ENCODE measurements around the gene ALDH3B2. TPM values are rescaled to one million over a fixed set of nuclear protein-coding genes. Genes with fewer than 3 reads are reported as not detected.
"Not testable (repeated sequence)": the region's sequence is repeated elsewhere in the genome, so short reads cannot be mapped to it uniquely, and the experiment has no call there.

The ALDH3B2 gene
- total RNA-seq = not detected

- ATAC-seq = no peak
Observed at GRCh38 chr11:67674442-67674871, at the start of gene ALDH3B2. ALDH3B2 (minus strand) TSS chr11:67674623; CDS start chr11:67666935, 7,688 bp downstream.

GRCh38 chr11:67723036-67723435, 48.6 kb upstream of the ALDH3B2 start:
- H3K27me3 ChIP-seq; in situ Hi-C loops (cut with MboI; ENCODE audit: low sequenced_read_pairs in 4 of 4); DNase-seq; H3K27ac ChIP-seq; H3K4me3 ChIP-seq; H3K4me1 ChIP-seq; intact Hi-C loops (cut with DNase I; ENCODE audit: low total_unique reads); H3K9me3 ChIP-seq; ATAC-seq; H3K36me3 ChIP-seq: not testable (repeated sequence)

More at GRCh38 chr11:67674442-67674871, at the start of gene ALDH3B2:
- no peak for TF ChIP-seq POLR2A (IDR thresholded peaks at IDR 0.05)
- no peak for TF ChIP-seq CTCF (IDR thresholded peaks at IDR 0.05 in 4 of 5, conservative IDR thresholded peaks at IDR 0.05 in 1 of 5)
- no peak within 1 kb of the TSS for H3K27ac ChIP-seq
- no peak for DNase-seq
- no peaks in the 10 kb centered on the region for H3K4me1 ChIP-seq
- in situ Hi-C loops (cut with MboI; ENCODE audit: low sequenced_read_pairs in 4 of 4) = no loop called here
- no peak within 1 kb of the TSS for H3K4me3 ChIP-seq
- intact Hi-C loops (cut with DNase I; ENCODE audit: low total_unique reads) = no loop called here
- H3K9me3 ChIP-seq = no peaks in the 10 kb centered on the region
- no peaks in the 10 kb centered on the region for H3K36me3 ChIP-seq
- H3K27me3 ChIP-seq = peaks cover 16 to 27% (median 16%) of the 10 kb centered on the region in 3 donors

- intact Hi-C loops (cut with DNase I; ENCODE audit: low total_unique reads); ATAC-seq; H3K27ac ChIP-seq: not testable (repeated sequence)
Observed at GRCh38 chr11:67716226-67716625, 41.8 kb upstream of the ALDH3B2 start.

GRCh38 chr11:67715801-67716200, 41.4 kb upstream of the ALDH3B2 start:
- ATAC-seq; in situ Hi-C loops (cut with MboI; ENCODE audit: low sequenced_read_pairs in 4 of 4); DNase-seq; H3K27ac ChIP-seq; H3K27me3 ChIP-seq; H3K4me1 ChIP-seq; H3K36me3 ChIP-seq; H3K9me3 ChIP-seq; H3K4me3 ChIP-seq; intact Hi-C loops (cut with DNase I; ENCODE audit: low total_unique reads): not testable (repeated sequence)

More at GRCh38 chr11:67716226-67716625, 41.8 kb upstream of the ALDH3B2 start:
- DNase-seq; H3K9me3 ChIP-seq; H3K4me3 ChIP-seq; H3K4me1 ChIP-seq; H3K36me3 ChIP-seq; H3K27me3 ChIP-seq; in situ Hi-C loops (cut with MboI; ENCODE audit: low sequenced_read_pairs in 4 of 4): not testable (repeated sequence)

- H3K4me3 ChIP-seq; ATAC-seq; H3K27ac ChIP-seq; H3K36me3 ChIP-seq; H3K4me1 ChIP-seq; in situ Hi-C loops (cut with MboI; ENCODE audit: low sequenced_read_pairs in 4 of 4); H3K27me3 ChIP-seq; intact Hi-C loops (cut with DNase I; ENCODE audit: low total_unique reads); H3K9me3 ChIP-seq: not testable (repeated sequence)
- DNase-seq = peak in 1 of 2 donors; percentile 18
- TF ChIP-seq CTCF (IDR thresholded peaks at IDR 0.05 in 4 of 5, conservative IDR thresholded peaks at IDR 0.05 in 1 of 5) = peak in 4 of 5 experiments; percentile 22 to 44 (median 33)
Observed at GRCh38 chr11:67713892-67714509, 39.6 kb upstream of the ALDH3B2 start.

GRCh38 chr11:67711676-67712075, 37.3 kb upstream of the ALDH3B2 start:
- H3K4me3 ChIP-seq = not testable (repeated sequence)

GRCh38 chr11:67711212-67711611, 36.8 kb upstream of the ALDH3B2 start:
- ATAC-seq; H3K4me1 ChIP-seq; H3K27me3 ChIP-seq; in situ Hi-C loops (cut with MboI; ENCODE audit: low sequenced_read_pairs in 4 of 4); H3K9me3 ChIP-seq; DNase-seq; H3K36me3 ChIP-seq; H3K4me3 ChIP-seq; intact Hi-C loops (cut with DNase I; ENCODE audit: low total_unique reads); H3K27ac ChIP-seq: not testable (repeated sequence)

More at GRCh38 chr11:67711676-67712075, 37.3 kb upstream of the ALDH3B2 start:
- DNase-seq; H3K27ac ChIP-seq; H3K9me3 ChIP-seq; ATAC-seq; H3K27me3 ChIP-seq; intact Hi-C loops (cut with DNase I; ENCODE audit: low total_unique reads); in situ Hi-C loops (cut with MboI; ENCODE audit: low sequenced_read_pairs in 4 of 4); H3K36me3 ChIP-seq; H3K4me1 ChIP-seq: not testable (repeated sequence)

- H3K27me3 ChIP-seq; in situ Hi-C loops (cut with MboI; ENCODE audit: low sequenced_read_pairs in 4 of 4); H3K36me3 ChIP-seq; DNase-seq; ATAC-seq; H3K4me3 ChIP-seq; H3K27ac ChIP-seq; H3K4me1 ChIP-seq; H3K9me3 ChIP-seq: not testable (repeated sequence)
- intact Hi-C loops (cut with DNase I; ENCODE audit: low total_unique reads) = loop anchor here (10.0 kb wide), 1 partner anchor 65 kb away; no protein-coding TSS in a partner anchor
Observed at GRCh38 chr11:67709806-67710205, 35.4 kb upstream of the ALDH3B2 start.

Measured in gastrocnemius medialis (tissue), 4 donors.